ENCODE results near the gene C1QTNF12.
A peak's percentile ranks its signal among the peaks of the same experiment; 100 is the strongest.
"Not testable (repeated sequence)": the region's sequence is repeated elsewhere in the genome, so short reads cannot be mapped to it uniquely, and the experiment has no call there.

Gene C1QTNF12

GRCh38 chr1:1259540-1259939 lies 13.0 kb upstream of the C1QTNF12 start:
- DNase-seq (ENCODE audit: low read depth in 2 of 2): no peak

GRCh38 chr1:1259119-1259488 lies 12.6 kb upstream of the C1QTNF12 start:
- DNase-seq (ENCODE audit: low read depth in 2 of 2): no peak

GRCh38 chr1:1256956-1257871 lies 10.7 kb upstream of the C1QTNF12 start:
- no peak for DNase-seq (ENCODE audit: low read depth in 2 of 2)

GRCh38 chr1:1255611-1256010 lies 9.1 kb upstream of the C1QTNF12 start:
- no peak for DNase-seq (ENCODE audit: low read depth in 2 of 2)

- no peak for DNase-seq (ENCODE audit: low read depth in 2 of 2)
Observed at GRCh38 chr1:1255078-1255477, 8.6 kb upstream of the C1QTNF12 start.

- DNase-seq (ENCODE audit: low read depth in 2 of 2): no peak
Observed at GRCh38 chr1:1254667-1254998, 8.1 kb upstream of the C1QTNF12 start.

GRCh38 chr1:1253972-1254666 lies 7.6 kb upstream of the C1QTNF12 start:
- DNase-seq (ENCODE audit: low read depth in 2 of 2): no peak

- no peak for DNase-seq (ENCODE audit: low read depth in 2 of 2)
Observed at GRCh38 chr1:1253314-1253713, 6.8 kb upstream of the C1QTNF12 start.

- peak; percentile 41 to 69 for DNase-seq (ENCODE audit: low read depth in 2 of 2)
Observed at GRCh38 chr1:1250786-1251284, 4.3 kb upstream of the C1QTNF12 start.

GRCh38 chr1:1248009-1248913 lies 1.7 kb upstream of the C1QTNF12 start:
- not testable (repeated sequence) for DNase-seq (ENCODE audit: low read depth in 2 of 2)

- no peak for DNase-seq (ENCODE audit: low read depth in 2 of 2)
Observed at GRCh38 chr1:1247341-1247913, 905 bp upstream of the C1QTNF12 start.

- DNase-seq (ENCODE audit: low read depth in 2 of 2): no peak
Observed at GRCh38 chr1:1245817-1246576, 525 bp downstream of the C1QTNF12 start.

- no peak for DNase-seq (ENCODE audit: low read depth in 2 of 2)
Observed at GRCh38 chr1:1245178-1245816, 1.2 kb downstream of the C1QTNF12 start.

- no peak for DNase-seq (ENCODE audit: low read depth in 2 of 2)
Observed at GRCh38 chr1:1244192-1244811, 2.2 kb downstream of the C1QTNF12 start.

- no peak for DNase-seq (ENCODE audit: low read depth in 2 of 2)
Observed at GRCh38 chr1:1243807-1244191, 2.7 kb downstream of the C1QTNF12 start.

- DNase-seq (ENCODE audit: low read depth in 2 of 2): no peak
Observed at GRCh38 chr1:1243266-1243660, 3.3 kb downstream of the C1QTNF12 start.

GRCh38 chr1:1242461-1243265 lies 3.9 kb downstream of the C1QTNF12 start:
- DNase-seq (ENCODE audit: low read depth in 2 of 2): no peak

- DNase-seq (ENCODE audit: low read depth in 2 of 2): no peak
Observed at GRCh38 chr1:1241588-1242219, 4.8 kb downstream of the C1QTNF12 start.

Data from stimulated activated CD4-positive, alpha-beta T cell treated with anti-CD3 and anti-CD28 coated beads, Interleukin-15, amount 100 ng/mL, for 48 hours (primary cell).